ENCODE measurements around the gene UBE2G2.

DNA sequence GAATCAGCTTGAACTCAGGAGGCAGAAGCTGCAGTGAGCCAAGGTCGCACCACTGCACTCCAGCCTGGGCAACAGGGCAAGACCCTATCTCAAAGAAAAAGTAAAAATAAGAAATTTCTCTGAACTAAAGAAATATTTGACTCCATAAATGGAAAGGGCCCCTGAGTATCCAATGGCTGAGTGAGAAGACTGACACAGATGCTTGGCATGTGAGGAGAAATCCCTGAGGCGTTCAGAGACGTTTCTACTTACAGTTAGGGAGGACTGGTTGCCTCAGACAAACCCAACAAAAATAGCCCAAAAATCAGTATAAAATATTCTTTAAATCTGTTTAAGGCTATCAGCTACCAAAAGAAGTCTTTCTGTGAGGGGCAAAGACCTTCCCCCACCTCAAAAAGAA lies 19.2 kb upstream of the UBE2G2 start:
- TF ChIP-seq, protein P1, sequence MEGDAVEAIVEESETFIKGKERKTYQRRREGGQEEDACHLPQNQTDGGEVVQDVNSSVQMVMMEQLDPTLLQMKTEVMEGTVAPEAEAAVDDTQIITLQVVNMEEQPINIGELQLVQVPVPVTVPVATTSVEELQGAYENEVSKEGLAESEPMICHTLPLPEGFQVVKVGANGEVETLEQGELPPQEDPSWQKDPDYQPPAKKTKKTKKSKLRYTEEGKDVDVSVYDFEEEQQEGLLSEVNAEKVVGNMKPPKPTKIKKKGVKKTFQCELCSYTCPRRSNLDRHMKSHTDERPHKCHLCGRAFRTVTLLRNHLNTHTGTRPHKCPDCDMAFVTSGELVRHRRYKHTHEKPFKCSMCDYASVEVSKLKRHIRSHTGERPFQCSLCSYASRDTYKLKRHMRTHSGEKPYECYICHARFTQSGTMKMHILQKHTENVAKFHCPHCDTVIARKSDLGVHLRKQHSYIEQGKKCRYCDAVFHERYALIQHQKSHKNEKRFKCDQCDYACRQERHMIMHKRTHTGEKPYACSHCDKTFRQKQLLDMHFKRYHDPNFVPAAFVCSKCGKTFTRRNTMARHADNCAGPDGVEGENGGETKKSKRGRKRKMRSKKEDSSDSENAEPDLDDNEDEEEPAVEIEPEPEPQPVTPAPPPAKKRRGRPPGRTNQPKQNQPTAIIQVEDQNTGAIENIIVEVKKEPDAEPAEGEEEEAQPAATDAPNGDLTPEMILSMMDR (IDR thresholded peaks at IDR 0.05): no peak
- no peak for TF ChIP-seq POLR2A (IDR thresholded peaks at IDR 0.05)
